Measurements from ENCODE around the gene AUTS2.

The AUTS2 gene

GRCh38 chr7:70458745-70459144, 860.5 kb downstream of the AUTS2 start:
- no peak for DNase-seq

GRCh38 chr7:70459546-70459945, 861.3 kb downstream of the AUTS2 start:
- no peak for DNase-seq

- DNase-seq: no peak
Observed at GRCh38 chr7:70460071-70460470, 861.8 kb downstream of the AUTS2 start.

- no peak for DNase-seq
Observed at GRCh38 chr7:70460562-70460961, 862.3 kb downstream of the AUTS2 start.

- DNase-seq: no peak
Observed at GRCh38 chr7:70463352-70463938, 865.2 kb downstream of the AUTS2 start.

GRCh38 chr7:70466725-70467364, 868.6 kb downstream of the AUTS2 start:
- no peak for DNase-seq

GRCh38 chr7:70470746-70471145, 872.5 kb downstream of the AUTS2 start:
- no peak for DNase-seq

GRCh38 chr7:70472601-70473237, 874.4 kb downstream of the AUTS2 start:
- no peak for DNase-seq

GRCh38 chr7:70474639-70475234, 876.5 kb downstream of the AUTS2 start:
- no peak for DNase-seq

GRCh38 chr7:70477036-70478010, 879.0 kb downstream of the AUTS2 start:
- no peak for DNase-seq

- DNase-seq: no peak
Observed at GRCh38 chr7:70479153-70480021, 881.1 kb downstream of the AUTS2 start.

- DNase-seq: no peak
Observed at GRCh38 chr7:70480927-70481569, 882.8 kb downstream of the AUTS2 start.

GRCh38 chr7:70481570-70482123, 883.4 kb downstream of the AUTS2 start:
- DNase-seq: no peak

- DNase-seq: no peak
Observed at GRCh38 chr7:70484255-70484654, 886.0 kb downstream of the AUTS2 start.

- DNase-seq: no peak
Observed at GRCh38 chr7:70486977-70487376, 888.7 kb downstream of the AUTS2 start.

GRCh38 chr7:70487428-70487827, 889.2 kb downstream of the AUTS2 start:
- no peak for DNase-seq

GRCh38 chr7:70487886-70488285, 889.6 kb downstream of the AUTS2 start:
- DNase-seq: no peak

GRCh38 chr7:70489813-70490212, 891.5 kb downstream of the AUTS2 start:
- no peak for DNase-seq

GRCh38 chr7:70492625-70493024, 894.4 kb downstream of the AUTS2 start:
- no peak for DNase-seq

- no peak for DNase-seq
Observed at GRCh38 chr7:70494225-70495032, 896.2 kb downstream of the AUTS2 start.
